Chondrocyte (in vitro differentiated cells): ENCODE measurements around the gene RAB10. TPM values are rescaled to one million over a fixed set of nuclear protein-coding genes. Genes with fewer than 3 reads are reported as not detected.
"Not testable (repeated sequence)": the region's sequence is repeated elsewhere in the genome, so short reads cannot be mapped to it uniquely, and the experiment has no call there.

Experiments
- DNase-seq: peaks from one replicate; pipeline ENCODE4 v3.0.0; 2021; ENCODE audit warnings: mixed read lengths, low spot score
- H3K27ac Mint-ChIP-seq: one replicate; pipeline ENCODE4 v1.8.0; 2021; ENCODE audit warnings: mild to moderate bottlenecking, moderate library complexity, mixed read lengths; ENCODE audit not compliant: unreplicated experiment
- H3K27me3 Mint-ChIP-seq: 2 replicates; pipeline ENCODE4 v1.8.0; 2021; ENCODE audit warnings: low read depth, mixed read lengths
- H3K36me3 Mint-ChIP-seq: 2 replicates; pipeline ENCODE4 v1.8.0; 2021; ENCODE audit warnings: low read depth, mixed read lengths
- H3K4me1 Mint-ChIP-seq: 2 replicates; pipeline ENCODE4 v1.8.0; 2021; ENCODE audit warnings: low read depth, mild to moderate bottlenecking, mixed read lengths
- H3K4me3 Mint-ChIP-seq: one replicate; pipeline ENCODE4 v1.8.0; 2021; ENCODE audit warnings: mild to moderate bottlenecking, moderate library complexity, mixed read lengths; ENCODE audit not compliant: unreplicated experiment
- H3K9me3 Mint-ChIP-seq: 2 replicates; pipeline ENCODE4 v1.8.0; 2021; ENCODE audit warnings: low read depth, mixed read lengths
- CTCF ChIP-seq: fragments of 200-600 bp; sonication (generic); IDR thresholded peaks from 2 replicates; pipeline ENCODE4 v1.5.0; 2021; ENCODE audit warnings: antibody characterized with exemption, mild to moderate bottlenecking, moderate library complexity
- total RNA-seq: library from RNA; stranded (reverse); gene quantifications from 3 replicates; pipeline ENCODE4 v1.2.1, GENCODE V29; 2021

RAB10 gene
- total RNA-seq, 1 donor from 2014 or later = 153 TPM

GRCh38 chr2:26164641-26165211 lies 130.8 kb downstream of the RAB10 start:
- DNase-seq = no peak
- H3K36me3 Mint-ChIP-seq = no peaks in the 10 kb centered on the region
- no peaks in the 10 kb centered on the region for H3K9me3 Mint-ChIP-seq
- no peak overlapping the region for H3K27ac Mint-ChIP-seq
- H3K27me3 Mint-ChIP-seq = no peaks in the 10 kb centered on the region
- H3K4me3 Mint-ChIP-seq = no peak overlapping the region
- no peak for TF ChIP-seq CTCF
- no peaks in the 10 kb centered on the region for H3K4me1 Mint-ChIP-seq

GRCh38 chr2:26165403-26165802 lies 131.5 kb downstream of the RAB10 start:
- Mint-ChIP-seq H3K36me3 (no peaks in the 10 kb centered on the region), H3K9me3 (no peaks in the 10 kb centered on the region), H3K4me3 (no peak overlapping the region), H3K4me1 (no peaks in the 10 kb centered on the region), H3K27ac (no peak overlapping the region), H3K27me3 (no peaks in the 10 kb centered on the region)
- no peak for DNase-seq
- TF ChIP-seq CTCF = no peak

- not testable (repeated sequence) for H3K36me3 Mint-ChIP-seq, DNase-seq, H3K9me3 Mint-ChIP-seq, H3K27me3 Mint-ChIP-seq, H3K4me3 Mint-ChIP-seq, H3K4me1 Mint-ChIP-seq, H3K27ac Mint-ChIP-seq
These were observed 132.7 kb downstream of the RAB10 start for GRCh38 chr2:26166541-26166940.

GRCh38 chr2:26168785-26169184 lies 134.9 kb downstream of the RAB10 start:
- DNase-seq = peak; percentile 28
- no peak overlapping the region for H3K27ac Mint-ChIP-seq
- H3K4me3 Mint-ChIP-seq = no peak overlapping the region
- peaks cover 5% of the 10 kb centered on the region for H3K27me3 Mint-ChIP-seq
- TF ChIP-seq CTCF = no peak
- H3K9me3 Mint-ChIP-seq = no peaks in the 10 kb centered on the region
- peaks cover 7% of the 10 kb centered on the region for H3K4me1 Mint-ChIP-seq
- H3K36me3 Mint-ChIP-seq = no peaks in the 10 kb centered on the region

GRCh38 chr2:26169226-26169625 lies 135.3 kb downstream of the RAB10 start:
- Mint-ChIP-seq H3K4me1 (peaks cover 7% of the 10 kb centered on the region), H3K9me3 (no peaks in the 10 kb centered on the region), H3K27ac (no peak overlapping the region), H3K4me3 (no peak overlapping the region), H3K36me3 (no peaks in the 10 kb centered on the region), H3K27me3 (peaks cover 6% of the 10 kb centered on the region)
- DNase-seq = no peak
- TF ChIP-seq CTCF = no peak

GRCh38 chr2:26169681-26170414 lies 136.0 kb downstream of the RAB10 start:
- Mint-ChIP-seq H3K27ac (no peak overlapping the region), H3K4me3 (no peak overlapping the region), H3K27me3 (peaks cover 11% of the 10 kb centered on the region), H3K9me3 (no peaks in the 10 kb centered on the region), H3K36me3 (no peaks in the 10 kb centered on the region), H3K4me1 (peaks cover 7% of the 10 kb centered on the region)
- no peak for TF ChIP-seq CTCF
- peak; percentile 61 for DNase-seq
